Measurements from ENCODE around the gene FOXO3B.
A peak's percentile ranks its signal among the peaks of the same experiment; 100 is the strongest.
"Not testable (repeated sequence)": the region's sequence is repeated elsewhere in the genome, so short reads cannot be mapped to it uniquely, and the experiment has no call there.

FOXO3B gene

DNA sequence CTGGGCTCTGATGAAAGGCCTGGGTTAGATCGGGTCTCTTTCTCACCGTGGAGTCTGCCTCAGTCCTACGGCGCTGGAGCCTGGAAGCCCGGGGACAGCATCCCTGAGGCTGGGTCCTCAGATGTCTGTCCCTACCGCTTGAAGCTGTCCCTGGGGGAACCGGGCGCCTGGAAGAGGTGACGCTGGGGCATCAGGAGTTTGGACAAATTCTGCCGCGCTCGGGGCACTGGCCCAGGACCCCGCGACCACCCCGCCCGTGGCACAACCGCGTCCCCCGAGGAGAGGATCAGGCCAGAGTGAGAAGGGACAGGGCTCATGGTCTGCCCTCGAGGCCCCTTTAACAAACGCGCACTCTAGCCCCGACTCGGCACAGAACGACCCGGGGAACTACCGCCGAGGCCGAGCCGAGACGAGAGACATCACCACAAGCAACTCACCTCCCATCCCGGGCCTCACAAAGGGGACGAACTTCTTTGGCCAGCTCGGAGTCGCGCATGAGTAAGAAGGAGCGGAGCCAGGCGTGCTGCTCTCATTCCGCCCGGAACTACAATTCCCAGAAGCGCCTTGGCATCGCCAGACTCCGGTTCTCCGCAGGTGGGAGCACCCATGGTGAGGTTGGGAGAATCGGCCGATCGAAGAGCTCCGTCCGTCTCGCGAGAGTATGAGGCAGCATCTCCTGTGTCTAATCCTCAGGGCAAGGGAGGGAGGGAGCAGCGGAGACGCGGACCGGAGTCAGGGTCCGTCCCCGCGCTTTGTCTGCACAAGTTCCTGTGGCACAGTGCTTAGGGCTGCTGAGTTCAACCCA, at the start of gene FOXO3B:
Gene FOXO3B (minus strand): TSS at position 548 of the 805 bp plus-strand sequence. CDS start 663 bp downstream, outside the sequence.
- DNase-seq: peak; percentile 87

DNA sequence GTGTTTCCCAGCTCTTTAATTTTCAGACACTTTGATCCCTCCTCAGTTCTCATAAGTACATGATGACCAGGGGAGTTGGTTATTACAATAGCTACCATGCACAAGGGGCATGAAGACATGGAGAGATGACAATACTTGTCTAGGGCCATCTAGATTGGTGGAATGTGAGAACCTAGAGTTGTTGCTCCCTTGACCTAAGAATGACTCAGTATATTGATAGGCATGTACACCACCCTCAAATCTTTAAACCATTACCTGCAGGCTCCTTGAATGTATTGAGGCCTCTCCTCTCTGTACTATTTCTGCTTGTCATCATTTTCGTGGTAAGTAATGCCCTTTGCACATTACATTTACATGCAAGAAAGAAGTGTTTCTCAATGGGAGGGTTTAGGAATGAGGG, 41.4 kb upstream of the FOXO3B start:
- not testable (repeated sequence) for DNase-seq

DNA sequence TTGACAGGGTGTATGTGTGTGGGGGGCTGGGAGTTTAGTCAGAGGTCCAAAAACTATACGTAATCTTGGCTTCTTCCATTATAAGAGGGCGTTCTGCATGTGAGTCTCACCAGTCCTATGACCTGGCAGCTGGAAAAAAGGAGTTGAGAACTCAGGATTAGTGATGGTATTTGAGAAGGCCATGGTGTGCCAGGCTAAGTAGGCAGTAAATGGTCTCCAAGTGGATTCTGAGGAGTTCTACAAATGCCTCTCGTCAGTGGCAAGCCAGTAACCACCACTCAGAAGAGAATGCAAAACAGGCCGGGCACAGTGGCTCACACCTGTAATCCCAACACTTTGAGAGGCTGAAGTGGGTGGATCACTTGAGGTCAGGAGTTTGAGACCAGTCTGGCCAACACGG, 40.5 kb upstream of the FOXO3B start:
- not testable (repeated sequence) for DNase-seq

DNA sequence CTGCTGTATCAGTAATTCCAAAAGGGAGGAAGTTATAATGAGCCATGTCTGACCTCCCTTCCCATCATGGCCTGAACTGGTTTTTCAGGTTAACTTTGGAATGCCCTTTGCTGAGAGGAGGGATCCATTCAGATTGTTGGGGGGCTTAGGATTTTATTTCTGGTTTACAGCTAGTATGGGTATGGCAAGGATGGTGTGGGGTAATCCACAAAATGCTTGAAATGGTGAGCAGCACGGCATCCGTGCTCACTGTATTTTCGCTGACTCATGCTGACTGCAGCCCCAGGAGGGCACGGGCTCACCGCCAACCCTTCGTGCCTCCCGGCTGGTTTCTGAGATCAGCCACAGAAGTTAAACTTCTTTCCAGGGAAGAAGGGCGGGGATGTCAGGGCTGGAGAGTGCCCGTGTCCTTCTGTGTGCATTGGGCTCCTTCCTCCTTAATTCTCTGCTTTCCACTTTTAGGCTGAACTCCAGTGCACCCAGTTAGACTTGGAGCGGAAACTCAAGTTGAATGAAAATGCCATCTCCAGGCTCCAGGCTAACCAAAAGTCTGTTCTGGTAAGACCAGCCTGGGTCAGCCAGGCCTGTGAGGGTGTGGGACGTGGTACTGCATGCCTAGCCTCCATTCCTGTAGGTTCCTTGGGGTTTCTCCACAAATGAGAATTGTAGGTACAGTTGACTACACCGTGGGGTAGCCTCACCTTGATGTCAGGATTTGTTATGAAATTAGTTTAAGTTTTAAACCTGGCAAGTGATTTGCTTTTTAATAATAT, 39.8 kb upstream of the FOXO3B start:
- not testable (repeated sequence) for DNase-seq

DNA sequence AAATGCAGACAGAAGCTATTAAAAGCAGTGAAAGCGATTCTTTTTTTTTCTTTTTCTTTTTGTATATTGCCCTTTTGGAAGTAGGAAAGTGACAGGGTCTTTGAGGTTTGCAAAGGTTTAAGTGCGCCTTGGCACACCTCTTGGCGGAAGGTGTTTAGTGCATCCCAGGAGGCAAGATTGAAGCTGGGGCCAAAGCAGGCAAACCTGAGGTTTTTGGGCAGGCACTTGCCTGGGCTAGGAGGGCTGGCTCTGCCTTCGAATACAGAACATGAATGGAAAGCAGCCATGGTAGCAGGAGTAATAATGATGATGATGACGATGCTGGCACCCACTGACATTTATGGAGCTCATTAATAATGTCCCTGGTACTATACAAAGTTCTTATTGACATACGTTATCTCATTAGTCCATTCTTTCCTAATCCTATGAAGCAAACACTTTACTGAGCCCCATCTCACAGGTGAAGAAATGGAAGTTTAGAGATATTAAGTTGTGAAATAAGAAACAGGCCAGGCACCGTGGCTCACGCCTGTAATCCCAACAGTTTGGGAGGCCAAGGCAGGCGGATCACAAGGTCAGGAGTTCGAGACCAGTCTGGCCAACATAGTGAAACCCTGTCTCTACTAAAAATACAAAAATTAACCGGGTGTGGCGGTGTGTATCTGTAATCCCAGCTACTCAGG, 37.5 kb upstream of the FOXO3B start:
- not testable (repeated sequence) for DNase-seq

DNA sequence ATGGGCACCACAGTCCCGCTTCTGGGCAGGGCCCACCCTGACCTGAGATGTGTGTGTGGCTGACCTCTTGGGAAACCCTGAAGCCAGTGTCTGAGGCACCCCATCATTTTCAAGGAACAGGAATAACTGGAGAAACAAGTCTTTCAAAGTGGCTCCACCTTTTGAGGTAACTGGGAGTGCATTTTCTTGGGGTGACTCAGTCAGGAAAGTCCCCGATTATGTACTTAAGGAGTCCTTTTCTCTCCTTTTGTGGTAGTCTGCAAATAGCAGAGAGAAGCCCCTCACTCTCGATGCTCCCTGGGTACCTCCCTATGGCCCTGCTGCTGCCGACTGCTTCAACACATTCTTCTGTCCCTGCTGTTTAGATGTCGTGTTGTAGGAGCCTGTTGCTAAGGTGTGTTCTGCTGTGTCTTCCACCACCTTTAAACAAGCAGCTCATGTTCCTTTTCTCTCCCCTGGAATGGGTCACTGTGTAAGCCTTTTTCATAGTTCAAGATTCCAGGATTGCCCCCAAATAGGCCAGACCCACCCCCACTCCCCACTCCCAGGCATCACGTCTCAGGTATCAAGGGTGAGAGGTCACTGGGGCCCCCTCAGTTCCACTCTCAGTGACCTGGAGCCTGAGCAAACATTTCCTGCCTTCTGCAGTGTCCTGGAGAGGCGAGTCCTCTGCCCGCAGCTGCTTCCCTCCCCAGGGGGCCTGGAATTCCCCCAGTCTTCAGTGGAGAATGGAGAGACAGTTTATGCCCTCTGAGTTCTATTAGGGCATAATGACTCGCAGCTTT, 36.7 kb upstream of the FOXO3B start:
- not testable (repeated sequence) for DNase-seq

DNA sequence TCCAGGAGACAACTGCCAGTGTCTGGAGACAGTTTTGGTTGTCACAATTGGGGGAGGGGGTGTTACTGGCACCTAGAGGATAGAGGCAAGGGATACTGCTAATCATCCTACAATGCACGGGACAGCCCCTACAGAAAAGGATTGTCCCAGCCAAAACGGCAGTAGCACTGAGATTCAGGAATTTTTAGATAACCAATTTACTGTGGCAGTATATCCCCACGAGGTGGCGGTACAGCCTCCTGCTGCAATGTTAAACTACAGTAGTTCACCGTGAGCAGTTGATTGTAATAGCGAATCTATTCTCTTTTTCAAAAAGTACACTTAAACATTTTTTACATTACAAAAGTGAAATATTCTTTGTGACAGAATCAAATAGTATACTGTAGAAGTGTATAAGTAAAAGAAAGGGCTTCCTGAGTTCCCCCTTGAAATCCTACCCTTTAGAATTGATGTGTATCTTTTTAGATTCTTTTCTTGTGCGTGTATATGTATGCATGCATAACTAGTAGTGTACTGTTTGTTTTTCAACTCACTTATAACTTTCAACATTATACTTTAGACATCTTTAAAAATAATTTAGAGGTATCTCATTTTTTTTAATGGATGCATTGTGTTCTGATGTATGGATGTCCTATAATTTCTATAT, 30.4 kb upstream of the FOXO3B start:
- DNase-seq: peak; percentile 58

DNA sequence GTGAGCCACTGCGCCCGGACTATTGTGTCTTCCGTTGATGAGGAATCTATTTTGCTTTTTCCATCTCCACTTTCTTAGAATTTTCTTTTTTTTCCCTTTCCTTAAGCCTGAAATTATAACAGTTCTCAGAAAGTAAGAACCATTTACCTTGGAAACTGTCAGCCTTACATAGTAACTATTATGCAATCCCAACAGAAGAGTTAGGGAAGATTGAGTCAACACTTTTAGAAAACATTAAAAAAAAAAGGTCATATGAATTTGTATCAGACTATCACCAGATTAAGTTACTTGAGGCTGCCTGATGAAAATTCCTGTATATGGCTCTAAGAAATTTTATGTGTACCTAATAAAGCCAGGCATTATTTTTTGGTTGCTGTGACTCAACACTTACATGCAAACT, 26.1 kb upstream of the FOXO3B start:
- not testable (repeated sequence) for DNase-seq

DNA sequence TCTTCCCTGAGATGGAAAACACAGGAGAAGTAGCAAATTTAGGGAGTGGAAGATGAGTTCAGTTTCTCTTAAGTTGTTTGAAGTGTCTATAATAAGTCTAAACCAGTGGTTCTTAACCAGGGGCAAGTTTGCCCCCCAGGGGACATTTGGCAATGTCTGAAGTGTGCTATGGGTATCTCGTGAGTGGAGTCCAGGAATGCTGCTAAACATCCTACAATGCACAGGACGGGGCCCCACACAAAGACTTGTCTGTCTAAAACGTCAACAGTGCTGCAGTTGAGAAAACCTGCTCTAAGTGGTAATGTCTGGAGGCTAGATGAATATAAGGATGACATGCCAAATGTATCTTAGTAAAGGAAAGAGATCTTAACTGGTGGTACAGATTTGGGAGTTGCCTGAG, 23.8 kb upstream of the FOXO3B start:
- DNase-seq: not testable (repeated sequence)

DNA sequence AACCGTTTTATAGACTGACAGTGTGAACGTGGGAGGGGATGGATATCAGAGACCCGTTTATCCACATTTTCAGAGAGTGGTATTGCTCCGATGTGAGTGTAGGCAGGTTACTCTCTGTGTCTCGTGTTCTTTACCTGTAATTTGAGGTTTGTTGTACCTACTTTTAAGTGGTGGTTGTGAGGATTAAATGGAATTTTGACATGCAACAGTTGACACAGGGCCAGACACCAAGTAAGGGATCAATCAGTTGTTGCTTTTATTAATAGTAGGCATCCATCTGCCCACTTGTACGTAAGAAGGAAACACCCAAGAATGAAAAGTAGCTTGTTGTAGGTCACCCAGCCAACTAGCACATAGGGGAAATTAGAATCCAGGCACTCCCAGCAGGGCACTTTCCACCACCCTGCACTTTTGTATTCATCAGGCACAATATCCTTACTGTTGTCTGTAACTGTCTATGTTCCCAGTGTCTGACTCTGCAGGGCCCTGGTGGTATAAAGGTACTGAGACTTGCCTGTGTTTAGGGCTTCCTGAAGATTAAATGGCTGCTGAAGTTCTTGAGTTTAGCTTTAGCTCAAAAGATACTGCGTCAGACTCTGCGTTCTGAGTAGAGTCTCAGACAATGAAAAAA, 16.5 kb upstream of the FOXO3B start:
- not testable (repeated sequence) for DNase-seq

DNA sequence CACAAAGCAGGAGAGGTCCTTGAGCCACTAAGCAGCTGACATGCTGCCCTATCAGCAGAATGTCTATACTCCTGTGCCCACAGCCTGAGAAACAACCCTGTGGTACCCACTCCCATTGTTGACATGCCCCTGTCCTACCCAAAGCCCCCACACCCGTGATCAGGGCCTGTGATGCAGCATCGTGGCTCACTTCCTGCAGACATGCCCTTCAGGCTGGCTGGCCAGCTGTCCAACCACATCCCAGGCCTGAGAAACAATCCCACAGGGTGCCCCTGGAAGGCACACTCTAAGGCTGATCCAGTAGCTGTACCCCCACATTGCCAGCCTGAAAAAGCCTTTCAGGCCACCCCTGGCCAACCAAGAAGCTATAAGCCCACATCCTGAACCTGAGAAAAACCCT, 13.0 kb upstream of the FOXO3B start:
- not testable (repeated sequence) for DNase-seq

DNA sequence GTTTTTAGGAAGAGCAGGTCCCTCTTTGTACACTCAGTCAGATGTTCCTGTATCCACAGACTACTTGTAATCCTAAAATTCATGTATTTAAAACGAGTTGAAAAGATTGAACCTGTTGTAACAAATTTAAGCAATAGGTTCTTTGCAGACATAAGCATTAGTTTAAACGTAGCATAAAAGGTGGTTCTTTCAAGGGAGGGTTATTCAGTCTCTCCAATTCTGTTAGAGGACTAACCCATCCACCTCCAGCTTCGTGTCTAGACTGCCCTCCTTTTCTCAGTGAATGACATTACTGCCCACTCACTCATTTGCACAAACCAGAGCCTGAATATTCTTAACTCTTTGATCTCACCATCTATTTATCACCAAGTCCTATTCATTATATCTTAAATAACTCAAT, 554 bp upstream of the FOXO3B start:
- not testable (repeated sequence) for DNase-seq

DNA sequence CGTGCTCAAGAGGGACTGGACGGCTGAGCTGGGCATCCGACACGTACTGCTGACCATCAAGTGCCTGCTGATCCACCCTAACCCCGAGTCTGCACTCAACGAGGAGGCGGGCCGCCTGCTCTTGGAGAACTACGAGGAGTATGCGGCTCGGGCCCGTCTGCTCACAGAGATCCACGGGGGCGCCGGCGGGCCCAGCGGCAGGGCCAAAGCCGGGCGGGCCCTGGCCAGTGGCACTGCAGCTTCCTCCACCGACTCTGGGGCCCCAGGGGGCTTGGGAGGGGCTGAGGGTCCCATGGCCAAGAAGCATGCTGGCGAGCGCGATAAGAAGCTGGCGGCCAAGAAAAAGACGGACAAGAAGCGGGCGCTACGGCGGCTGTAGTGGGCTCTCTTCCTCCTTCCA, 4.7 kb downstream of the FOXO3B start:
- not testable (repeated sequence) for DNase-seq

DNA sequence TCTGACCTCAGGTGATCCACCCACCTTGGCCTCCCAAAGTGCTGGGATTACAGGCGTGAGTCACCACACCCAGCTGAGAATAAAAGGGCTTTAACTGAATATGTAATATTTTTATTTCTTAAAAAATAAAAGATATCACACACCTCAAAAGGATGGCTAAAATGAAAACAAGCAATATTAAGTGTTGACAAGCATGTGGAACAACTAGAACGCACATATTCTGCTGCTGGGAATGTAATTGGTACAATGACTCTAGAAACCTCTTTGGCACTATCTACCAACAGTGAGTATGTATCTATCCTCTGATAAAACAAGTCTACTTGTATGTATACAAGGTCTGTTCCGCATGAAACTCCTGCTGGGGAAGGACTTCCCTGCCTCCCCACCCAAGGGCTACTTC, 5.2 kb downstream of the FOXO3B start:
- DNase-seq: not testable (repeated sequence)

DNA sequence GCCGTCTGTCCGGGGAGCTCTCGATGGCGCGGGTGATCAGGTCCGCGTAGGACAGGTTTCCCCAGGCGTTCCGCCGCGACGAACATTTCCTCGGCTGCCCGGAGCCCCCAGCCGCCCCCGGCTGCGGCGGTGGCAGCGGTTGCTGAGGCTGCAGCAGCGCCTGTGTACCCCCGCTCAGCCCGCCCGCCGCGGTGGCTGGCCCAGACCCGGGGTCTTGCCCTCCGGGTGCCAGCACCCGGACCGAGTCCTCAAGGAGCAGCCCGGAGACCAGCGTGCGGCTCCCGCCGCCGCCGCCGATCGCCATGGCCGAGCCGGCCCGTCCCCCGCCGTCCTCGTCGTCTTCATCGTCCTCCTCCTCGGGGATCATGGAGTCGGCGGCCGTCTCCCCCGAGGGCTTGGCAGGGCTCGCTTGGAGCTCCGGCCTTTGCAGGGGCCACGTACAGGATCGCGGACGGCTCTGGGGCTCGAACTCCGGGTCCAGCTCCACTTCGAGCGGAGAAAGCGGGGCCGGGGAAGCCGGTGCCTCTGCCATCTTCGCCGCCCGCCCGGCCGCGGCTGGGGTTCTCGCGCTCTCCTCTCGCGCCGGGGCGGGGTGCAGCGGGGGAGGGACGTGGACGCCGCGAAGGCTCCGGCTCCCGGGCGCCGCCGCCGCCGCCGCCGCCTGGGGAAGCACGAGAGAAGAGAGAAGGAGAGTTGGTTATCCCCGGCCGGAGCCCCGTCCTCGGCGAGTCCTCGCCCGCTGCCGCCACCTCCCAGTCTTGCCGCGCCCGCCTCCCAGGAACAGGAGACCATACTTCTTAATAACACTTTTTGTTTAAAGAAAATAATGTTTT, 9.5 kb downstream of the FOXO3B start:
- not testable (repeated sequence) for DNase-seq

DNA sequence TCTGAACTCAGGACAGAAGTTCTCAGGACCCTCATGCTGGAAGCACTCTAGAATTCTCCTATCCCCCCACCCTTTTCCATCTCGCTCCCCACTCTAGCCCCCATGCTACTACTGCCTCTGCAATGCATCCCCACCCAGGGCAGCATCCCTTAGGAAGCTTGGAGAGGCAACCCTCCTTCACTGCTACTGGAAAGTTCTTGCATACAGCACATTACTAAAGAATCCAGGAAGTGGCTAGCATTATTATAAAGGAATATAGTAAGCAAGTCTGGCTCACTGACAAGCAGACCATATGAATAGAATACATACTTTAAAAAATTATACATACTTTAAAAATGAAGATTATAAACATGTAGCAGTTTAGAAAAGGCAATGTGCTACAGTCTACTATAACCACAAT, 13.5 kb downstream of the FOXO3B start:
- not testable (repeated sequence) for DNase-seq

DNA sequence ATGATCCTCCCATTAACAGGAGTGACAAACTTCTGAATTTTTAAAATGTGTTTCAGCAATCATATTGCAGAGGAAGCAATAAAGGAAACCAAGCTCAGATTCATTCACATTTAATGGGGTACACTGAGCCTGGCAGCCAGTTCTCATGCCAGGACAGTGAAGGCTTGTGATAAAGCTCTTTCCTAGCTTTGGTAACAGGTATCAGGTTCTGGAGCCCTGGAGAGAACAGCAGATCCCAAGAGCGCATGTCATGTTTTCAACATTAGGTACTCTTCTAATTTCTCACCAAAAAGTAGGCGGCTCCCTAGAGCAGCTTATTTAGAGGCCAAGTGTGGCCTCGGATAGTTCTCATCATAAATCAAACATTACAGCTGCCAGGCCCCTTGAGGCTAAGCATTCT, 14.6 kb downstream of the FOXO3B start:
- DNase-seq: not testable (repeated sequence)

DNA sequence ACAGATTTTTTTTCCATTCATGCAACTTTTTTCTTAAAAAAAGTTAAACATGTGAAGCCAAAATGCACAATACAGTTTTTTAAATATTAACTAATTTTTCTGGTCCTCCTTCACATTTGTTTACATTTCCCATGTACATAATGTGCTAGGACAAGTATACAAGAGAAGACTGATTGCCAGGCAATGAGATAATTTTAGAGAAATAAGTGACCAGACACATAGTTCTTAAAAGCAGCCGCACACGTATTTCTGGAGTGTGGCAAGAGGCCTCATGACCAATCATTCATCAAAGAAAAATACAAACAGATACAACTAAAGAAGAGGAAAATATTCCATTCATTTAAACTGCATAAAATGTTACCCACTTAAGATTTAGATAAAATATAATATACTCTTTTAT, 15.8 kb downstream of the FOXO3B start:
- DNase-seq: not testable (repeated sequence)

DNA sequence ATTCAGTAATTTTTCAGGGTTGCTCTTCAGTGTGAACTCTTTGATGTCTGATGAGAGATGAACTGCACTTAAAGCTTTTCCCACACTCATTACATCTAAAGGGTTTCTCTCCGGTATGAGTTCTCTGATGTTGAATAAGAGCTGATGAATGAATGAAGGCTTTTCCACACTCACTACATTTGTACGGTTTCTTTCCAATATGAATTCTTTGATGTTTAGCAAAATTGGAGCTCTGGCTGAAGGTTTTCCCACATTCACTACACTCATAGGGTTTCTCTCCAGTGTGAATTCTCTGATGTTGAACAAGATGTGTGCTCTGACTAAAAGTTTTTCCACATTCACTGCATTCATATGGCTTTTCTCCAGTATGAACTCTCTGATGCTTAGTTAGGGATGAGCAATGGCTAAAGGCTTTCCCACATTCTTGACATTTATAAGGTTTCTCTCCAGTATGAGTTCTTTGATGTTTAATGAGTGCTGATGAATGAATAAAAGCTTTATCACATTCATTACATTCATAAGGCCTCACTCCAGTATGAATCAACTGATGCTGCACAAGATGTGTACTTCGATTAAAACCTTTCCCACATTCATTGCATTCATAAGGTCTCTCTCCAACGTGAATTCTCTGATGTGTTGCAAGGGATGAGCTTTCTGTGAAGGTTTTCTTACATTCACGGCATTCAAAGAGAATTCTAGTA, 20.0 kb downstream of the FOXO3B start:
- DNase-seq: not testable (repeated sequence)

DNA sequence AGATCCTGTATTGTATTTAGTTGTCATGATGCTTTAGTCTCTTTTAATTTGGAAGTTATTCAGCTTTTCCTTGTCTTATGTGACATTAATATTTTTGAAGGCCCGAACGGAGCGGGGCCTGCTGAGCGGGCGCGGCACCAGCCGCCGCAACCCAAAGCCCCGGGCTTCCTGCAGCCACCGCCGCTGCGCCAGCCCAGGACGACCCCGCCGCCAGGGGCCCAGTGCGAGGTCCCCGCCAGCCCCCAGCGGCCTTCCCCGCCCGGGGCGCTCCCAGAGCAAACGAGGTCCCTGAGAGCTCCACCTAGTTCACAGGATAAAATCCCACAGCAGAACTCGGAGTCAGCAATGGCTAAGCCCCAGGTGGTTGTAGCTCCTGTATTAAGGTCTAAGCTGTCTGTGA, 32.0 kb downstream of the FOXO3B start:
- DNase-seq: not testable (repeated sequence)
